Stimulated activated CD4-positive, alpha-beta T cell treated with anti-CD3 and anti-CD28 coated beads, Interleukin-15, amount 100 ng/mL, for 24 hours (primary cell): ENCODE results near the gene LZTS2.

Experiments used
- DNase-seq: peaks from one replicate; pipeline ENCODE4 v3.0.0-alpha.2; 2020

LZTS2 gene

GRCh38 chr10:100979791-100980272, 19.8 kb upstream of the LZTS2 start:
- DNase-seq = no peak

- DNase-seq = no peak
Observed at GRCh38 chr10:100980311-100980710, 19.3 kb upstream of the LZTS2 start.

DNA sequence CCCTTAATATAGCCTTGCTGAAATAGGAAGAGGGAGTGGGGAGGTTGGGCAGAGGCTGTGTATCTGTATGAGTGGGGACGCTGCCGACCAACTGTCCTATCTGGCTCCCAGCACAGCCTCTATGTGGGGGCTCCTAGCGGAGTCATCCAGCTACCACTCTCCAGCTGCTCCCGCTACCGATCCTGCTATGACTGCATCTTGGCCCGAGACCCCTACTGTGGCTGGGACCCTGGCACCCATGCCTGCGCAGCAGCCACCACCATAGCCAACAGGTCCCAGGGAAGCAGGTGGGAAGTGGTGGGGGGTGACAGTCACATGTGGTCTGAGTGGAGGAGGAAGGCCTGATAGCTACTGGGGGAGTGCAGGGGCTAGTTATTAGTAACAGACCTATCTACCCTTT, 18.9 kb upstream of the LZTS2 start:
- DNase-seq = no peak

DNA sequence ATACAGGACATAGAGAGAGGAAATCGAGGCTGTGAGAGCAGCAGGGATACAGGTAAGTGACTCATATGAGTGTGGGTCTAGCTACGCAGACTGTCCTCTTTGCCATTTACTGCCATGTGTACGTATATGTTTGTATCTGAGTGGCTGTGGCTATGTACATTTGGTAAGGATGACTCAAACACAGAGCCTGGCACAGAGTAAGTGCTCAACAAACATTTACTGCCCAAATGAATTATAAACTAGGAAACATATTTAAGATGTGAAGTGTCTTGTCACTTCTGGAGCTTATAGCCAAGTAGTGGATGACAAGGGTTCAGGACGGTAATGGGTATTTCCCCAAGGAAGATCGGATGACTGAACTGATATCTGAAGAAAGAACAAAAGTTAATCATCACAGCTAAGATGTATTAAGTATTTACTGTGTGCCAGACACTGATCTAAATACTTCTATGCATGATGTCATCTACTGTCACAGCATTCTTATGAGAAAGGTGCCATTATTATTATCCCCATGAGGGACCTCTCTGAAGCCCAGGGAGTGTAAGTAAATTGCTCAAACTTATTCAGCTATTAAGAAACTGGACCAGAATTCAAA, 18.3 kb upstream of the LZTS2 start:
- no peak for DNase-seq

DNA sequence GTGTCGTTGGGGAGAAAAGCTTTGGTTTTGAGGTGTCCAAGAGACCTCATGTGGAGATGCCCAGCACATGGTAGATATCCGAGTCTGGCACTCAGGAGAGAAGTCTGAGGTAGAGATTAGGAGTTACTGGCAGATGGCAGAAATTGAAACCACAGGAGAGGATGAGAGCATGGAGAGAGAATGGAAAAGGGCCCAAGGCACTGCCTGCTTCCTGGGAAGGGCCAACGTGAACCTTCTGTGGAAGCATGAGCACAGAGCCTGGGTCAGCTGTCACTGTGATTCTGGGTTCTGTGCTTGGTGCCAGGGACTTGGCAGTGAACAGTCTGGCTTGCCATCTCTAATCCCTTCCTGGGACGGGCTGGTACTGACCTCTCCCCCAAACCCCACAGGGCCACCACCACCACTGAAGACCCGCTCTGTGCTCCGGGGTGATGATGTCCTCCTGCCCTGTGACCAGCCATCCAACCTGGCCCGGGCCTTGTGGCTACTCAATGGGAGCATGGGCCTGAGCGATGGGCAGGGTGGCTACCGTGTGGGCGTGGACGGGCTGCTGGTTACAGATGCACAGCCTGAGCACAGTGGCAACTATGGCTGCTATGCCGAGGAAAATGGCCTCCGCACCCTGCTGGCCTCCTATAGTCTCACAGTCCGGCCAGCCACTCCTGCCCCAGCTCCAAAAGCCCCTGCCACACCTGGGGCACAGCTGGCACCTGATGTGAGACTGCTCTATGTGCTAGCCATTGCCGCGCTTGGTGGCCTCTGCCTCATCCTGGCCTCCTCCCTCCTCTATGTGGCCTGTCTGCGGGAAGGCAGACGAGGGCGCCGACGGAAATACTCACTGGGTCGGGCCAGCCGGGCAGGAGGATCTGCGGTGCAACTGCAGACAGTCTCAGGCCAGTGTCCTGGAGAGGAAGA, 16.4 kb upstream of the LZTS2 start:
- DNase-seq = no peak

DNA sequence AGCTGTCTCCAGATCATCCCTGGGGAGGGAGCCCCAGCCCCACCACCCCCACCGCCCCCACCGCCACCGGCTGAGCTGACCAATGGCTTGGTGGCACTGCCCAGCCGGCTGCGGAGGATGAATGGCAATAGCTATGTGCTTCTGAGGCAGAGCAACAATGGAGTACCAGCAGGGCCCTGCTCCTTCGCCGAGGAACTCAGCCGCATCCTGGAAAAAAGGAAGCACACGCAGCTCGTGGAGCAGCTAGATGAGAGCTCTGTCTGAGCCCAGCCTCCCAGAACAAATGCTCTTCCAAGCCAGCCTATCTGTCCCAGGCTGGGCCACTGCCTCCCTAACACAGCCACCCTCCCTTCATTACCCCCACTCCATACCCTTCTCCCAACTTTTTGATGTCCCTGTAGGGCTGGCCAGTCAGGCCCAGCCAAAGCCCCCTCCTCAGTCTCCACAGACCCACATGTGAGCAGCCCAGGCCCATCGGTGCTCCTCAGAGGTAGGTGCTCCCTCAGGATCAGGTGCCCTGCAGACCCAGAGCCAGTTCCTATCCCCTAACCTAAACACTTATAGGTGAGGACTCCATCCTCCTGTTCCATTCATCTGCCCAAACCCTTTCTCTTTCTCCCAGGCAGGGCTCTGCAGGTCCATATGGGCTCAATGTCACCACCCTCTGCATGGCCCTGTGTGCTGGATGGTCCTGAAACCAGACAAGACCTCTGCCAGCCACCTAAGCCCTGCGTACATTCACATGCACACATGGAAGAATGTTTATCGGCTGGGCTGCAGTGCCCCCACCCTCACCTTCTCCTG, 15.5 kb upstream of the LZTS2 start:
- no peak for DNase-seq

GRCh38 chr10:100984672-100985177, 14.9 kb upstream of the LZTS2 start:
- DNase-seq = no peak

DNA sequence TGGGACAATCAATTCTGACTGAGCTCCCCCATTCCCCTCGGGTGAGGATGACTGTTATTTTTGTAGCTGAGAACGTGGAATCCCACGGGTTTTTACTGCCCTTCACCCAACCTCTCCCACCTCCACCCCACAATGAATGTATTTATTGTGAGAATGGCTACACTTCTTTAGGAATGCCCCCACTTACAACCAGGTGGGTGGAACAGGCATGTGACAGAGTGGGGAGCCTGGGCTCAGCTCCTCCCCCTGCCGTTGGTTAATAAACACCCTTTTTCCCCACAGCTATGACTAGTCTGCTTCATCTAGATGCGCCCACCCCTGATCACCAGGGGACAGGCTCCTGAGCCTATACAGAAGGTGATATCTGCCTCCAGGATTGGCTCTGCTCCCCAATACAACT, 14.3 kb upstream of the LZTS2 start:
- no peak for DNase-seq

DNA sequence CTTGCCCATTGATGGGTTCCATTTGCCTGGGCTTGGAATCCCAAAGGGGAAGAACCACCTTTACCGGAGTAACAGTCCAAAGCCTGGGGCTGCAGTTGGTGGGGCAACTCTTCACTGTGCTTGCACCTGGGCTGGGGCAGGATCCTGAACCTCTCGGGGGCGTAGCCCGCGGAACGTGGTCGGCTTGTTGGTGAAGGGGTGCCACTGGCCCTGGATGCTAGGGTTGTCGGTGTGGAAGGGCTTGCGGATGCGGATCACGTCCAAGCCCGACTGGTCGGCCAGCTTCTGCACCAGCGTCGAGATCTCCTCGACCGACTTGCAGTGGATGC, 13.0 kb upstream of the LZTS2 start:
- DNase-seq = no peak

DNA sequence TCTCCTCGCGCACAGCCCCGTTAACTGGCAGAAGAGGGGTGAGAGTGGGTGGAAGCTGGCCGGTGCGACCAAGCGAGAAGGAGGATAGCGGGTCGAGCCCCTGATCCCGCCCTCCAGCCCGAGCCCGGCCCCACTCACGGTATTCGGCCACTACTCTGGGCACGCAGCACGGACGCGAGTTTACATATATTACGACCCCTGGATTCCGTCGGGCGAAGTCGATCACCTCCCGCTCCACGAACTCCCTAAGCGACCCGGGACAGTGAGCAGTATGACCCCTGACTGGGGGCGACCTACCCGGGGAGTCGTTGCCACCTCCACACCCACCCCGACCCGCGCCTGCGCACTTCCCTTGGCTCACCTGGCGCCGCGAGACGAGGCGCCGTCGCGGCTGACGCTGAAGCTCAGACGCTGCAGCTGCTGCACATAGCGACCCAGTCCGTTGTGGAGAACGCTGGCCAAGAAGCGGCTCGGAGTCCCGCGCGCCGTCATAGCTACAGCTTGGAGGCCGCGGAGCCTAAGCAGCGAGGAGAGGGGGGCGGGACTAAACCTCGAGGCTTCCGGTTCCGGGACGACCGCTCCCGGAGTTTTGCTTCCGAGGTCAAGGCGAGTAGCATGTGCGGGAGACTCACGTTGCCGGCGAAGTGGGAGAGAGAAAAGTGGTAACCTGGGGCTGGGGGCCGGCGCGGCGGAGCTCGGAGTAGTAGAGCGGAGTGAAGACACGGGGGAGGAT, 12.5 kb upstream of the LZTS2 start, which contains the start of the genes MRPL43 and TWNK:
Gene MRPL43, minus strand, starts transcription at position 546 of the 733 bp plus-strand sequence. Its CDS starts 54 bp downstream, at position 492.
Gene TWNK, plus strand, starts transcription at position 592 of the 733 bp plus-strand sequence. CDS start 668 bp downstream, outside the sequence.
- peak; percentile 92 for DNase-seq

DNA sequence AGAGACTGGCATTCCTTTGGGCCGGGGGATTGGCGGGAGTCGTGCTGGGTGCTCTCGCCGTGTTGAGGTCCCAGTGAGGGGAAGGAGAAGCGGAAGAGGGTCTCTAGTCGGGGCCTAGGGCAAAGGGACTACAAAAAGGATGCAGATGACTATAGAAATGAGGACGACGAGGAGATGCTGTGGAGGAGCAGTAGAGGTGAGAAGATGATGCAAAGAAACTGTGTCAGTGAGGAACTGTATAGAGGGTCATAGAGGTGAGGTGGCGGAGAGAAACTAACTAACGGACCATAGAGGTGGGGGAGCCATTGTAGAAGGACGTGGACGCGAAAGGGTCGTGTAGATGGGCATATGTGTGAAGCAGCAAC, 11.9 kb upstream of the LZTS2 start:
- DNase-seq = no peak

DNA sequence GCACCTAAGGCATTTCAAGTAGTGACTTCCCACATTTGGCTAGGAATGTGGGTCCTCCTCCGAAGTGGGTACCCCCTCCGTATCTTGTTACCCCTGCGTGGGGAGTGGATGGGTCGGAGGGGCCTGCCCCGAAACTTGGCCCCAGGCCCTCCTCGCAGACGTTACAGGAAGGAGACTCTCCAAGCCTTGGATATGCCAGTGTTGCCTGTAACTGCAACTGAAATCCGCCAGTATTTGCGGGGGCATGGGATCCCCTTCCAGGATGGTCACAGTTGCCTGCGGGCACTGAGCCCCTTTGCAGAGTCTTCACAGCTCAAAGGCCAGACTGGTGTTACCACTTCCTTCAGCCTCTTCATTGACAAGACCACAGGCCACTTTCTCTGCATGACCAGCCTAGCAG, 11.4 kb upstream of the LZTS2 start:
- DNase-seq = no peak

- no peak for DNase-seq
Observed at GRCh38 chr10:100989088-100989487, 10.5 kb upstream of the LZTS2 start.

DNA sequence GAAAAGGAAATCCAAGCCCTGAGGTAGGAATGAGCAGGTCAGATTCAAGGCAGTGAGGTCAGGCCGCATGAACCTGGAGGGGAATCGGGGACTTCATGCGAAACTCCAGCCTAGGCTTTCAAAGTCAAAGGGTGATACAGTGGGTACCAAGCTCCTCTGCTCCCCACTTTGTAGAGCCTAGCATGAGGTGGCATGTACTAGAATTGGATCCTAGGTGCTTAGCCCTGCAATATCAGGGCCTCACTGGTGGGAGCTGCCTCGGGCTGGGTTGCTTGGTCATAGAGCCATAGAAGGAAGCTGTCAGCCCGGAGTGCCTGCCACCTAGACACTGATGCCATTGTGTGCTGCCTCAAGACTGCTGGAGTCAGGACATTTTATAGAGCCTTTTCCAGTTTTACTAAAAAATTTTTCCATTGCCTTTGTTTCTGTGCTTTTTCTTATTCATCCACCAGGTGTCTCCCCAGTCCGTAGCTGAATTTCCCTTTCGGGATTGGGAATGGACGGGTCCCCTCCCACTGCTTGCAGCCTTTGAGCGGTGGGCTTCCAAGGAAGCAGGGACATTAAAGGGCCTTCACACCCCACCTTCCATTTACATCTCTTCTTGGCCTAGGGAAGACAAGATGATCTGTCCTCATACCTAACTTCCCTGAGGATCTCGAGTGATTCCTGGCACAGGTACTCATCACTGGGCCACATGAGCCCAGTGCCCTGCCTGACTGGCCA, 5.5 kb upstream of the LZTS2 start:
- DNase-seq = no peak

GRCh38 chr10:100995181-100995580, 4.4 kb upstream of the LZTS2 start:
- no peak for DNase-seq

DNA sequence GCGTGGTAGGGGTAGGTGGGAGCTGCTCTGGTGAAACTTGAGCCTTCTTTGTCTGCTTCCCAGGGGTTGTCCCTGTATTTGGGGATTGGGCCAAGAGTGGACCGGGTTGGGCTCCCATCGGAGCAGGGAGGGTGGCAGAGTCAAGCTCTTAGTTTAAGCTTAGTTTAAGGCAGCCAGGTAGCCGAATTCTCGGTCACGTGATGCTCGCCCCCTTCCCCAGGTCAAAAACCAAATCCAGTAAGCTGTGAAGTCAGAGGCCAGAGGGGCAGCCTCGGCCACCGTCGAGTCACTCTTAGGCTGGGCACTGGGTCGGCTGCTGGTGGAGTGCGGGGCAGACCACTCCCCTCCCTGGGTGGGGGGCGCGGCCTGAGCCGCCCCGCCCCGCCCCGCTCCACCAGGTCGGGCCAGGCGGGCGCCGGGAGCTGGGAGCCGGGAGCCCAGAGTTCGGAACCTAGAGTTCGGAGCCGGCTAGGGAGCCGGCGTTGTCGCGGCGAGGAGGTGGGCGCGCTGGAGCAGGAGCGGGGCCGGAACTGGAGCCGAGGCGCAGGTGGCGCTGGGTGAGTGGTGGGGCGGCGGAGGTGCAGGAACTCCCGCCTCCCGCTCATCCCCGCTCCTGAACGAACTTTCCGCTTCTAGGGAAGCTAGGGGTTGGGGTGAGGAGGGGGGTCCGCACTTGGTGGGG, 2.8 kb upstream of the LZTS2 start:
- DNase-seq = peak; percentile 60

GRCh38 chr10:100997360-100998182, 2.0 kb upstream of the LZTS2 start:
- peak; percentile 82 for DNase-seq

DNA sequence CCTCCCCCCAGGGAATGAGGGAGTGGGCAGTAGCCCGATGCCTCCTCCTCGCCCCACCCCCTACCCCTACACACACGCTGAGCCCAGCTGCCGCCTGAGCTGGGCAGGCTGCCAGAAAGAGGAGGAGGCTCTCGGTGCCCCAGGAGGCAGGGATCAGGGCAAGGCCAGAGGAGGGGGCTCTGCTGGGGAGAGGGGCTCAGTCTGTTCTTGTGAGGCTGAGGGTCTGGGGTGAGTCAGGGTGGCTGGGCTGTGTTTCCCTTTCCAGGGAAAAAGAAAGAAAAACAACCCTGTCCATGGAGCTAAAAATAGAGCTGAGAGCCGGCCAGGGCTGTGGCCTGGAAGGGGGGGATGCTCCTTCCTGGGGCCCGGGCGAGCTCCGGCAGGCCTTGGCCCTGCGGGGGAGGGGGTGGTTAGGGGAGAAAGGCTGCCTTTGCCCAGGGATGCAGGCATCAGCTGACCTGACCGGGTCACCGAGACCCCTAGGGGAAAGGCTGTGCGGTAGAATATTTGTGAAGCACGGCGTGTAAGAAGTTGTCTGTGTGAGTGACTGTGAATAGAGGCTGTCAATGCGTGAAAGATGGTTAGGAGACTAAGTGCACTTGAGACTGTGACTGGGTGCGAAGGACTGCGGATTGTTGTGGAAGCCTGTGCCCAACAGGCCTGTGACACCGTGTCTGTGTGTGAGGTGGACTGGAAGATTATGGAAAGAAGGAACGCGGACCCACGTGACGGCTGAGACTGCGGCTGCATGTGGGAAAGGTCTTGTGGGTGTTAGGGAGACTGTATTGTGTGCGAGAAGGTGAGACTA, 1.2 kb upstream of the LZTS2 start:
- DNase-seq = peak; percentile 79

DNA sequence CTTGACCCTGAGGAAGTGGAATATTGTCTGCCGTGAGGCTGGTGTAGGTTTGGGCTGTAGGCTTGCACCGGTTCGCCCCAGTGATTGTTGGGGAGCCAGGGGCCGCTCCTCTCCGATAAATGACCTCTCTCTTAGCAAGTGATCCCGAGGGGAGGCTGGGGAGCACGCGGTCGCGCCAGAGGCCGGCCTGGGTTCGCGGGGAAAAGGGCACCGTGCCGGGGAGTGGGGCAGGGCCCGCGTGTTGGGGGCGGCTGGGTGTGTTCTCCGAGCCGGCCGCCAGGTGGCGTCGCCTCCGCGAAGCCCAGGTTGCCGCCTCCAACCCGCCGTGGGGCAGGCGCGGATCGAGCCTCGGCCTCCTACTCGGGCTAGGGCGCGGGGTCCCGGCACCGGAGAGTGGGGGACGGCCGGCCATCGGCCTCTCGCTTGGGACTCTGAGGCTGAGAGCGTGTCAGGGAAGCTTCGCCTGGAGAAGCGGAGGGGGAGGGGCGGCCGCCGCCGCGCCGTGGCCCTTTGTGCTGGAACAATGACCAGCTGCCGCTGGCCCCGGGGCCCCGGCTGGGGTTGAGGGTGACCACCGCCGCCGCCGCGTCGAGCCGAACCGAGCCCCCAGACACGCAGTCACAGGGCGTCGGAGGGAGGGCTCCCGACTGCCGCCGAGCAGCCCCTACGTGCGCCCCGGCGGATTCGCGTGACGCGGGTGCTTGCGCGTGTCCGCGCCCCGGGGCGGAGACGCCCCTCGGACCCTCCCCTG, 442 bp upstream of the LZTS2 start:
- DNase-seq = peak; percentile 84
